ENCODE data around the gene LTBP3.

DNA sequence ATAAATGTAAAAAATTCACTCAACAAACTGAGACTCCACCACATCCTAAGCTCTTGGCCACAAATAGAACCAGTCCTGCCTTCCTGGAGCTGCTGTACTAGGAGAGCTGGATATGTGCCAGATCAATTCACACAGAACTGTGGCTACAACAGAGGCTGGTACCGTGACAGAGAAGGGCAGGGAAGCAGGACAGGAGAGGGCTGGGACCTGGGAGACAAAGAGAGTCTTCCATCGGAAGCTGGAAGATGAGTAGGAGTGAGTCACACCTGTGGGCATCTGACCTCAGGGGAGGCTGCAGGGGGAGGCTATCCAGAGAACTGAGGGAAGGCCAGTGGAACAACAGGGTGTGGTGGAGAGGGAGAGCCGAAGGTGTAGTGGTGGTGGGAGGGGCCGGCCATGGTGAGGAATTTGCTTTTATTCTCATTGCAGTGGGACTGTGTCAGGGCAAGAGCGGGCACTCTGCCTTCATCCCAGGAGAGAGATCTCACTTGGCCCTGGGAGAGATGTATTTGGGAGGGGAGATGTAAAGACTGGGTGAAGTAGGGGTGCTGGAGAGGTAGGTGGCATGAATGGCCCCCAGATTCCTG is 1.9 kb upstream of the LTBP3 start:
- TF ChIP-seq, protein P1, sequence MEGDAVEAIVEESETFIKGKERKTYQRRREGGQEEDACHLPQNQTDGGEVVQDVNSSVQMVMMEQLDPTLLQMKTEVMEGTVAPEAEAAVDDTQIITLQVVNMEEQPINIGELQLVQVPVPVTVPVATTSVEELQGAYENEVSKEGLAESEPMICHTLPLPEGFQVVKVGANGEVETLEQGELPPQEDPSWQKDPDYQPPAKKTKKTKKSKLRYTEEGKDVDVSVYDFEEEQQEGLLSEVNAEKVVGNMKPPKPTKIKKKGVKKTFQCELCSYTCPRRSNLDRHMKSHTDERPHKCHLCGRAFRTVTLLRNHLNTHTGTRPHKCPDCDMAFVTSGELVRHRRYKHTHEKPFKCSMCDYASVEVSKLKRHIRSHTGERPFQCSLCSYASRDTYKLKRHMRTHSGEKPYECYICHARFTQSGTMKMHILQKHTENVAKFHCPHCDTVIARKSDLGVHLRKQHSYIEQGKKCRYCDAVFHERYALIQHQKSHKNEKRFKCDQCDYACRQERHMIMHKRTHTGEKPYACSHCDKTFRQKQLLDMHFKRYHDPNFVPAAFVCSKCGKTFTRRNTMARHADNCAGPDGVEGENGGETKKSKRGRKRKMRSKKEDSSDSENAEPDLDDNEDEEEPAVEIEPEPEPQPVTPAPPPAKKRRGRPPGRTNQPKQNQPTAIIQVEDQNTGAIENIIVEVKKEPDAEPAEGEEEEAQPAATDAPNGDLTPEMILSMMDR (conservative IDR thresholded peaks at IDR 0.05; ENCODE audit: low read depth, low read length), result no peak
- TF ChIP-seq EZH2 (IDR thresholded peaks at IDR 0.05; ENCODE audit: borderline replicate concordance, low read depth, low read length, poor library complexity, severe bottlenecking), result no peak
